GM21717 (cell line): ENCODE results near the gene KCNMA1.
"Not testable (repeated sequence)": the region's sequence is repeated elsewhere in the genome, so short reads cannot be mapped to it uniquely, and the experiment has no call there.

Source experiments
- ATAC-seq: cut with Tn5 transposase; IDR thresholded peaks from one replicate; pipeline ENCODE4 v1.9.1; 2021; ENCODE audit warnings: mild to moderate bottlenecking, moderate library complexity; ENCODE audit not compliant: unreplicated experiment

KCNMA1 gene

GRCh38 chr10:77664696-77665095, 27.1 kb upstream of the KCNMA1 start:
- ATAC-seq, result no peak

- ATAC-seq, result no peak
Measured at GRCh38 chr10:77664008-77664407, 26.4 kb upstream of the KCNMA1 start.

- ATAC-seq, result no peak
Measured at GRCh38 chr10:77661674-77662073, 24.1 kb upstream of the KCNMA1 start.

- ATAC-seq, result no peak
Measured at GRCh38 chr10:77661100-77661499, 23.5 kb upstream of the KCNMA1 start.

GRCh38 chr10:77659046-77659670, 21.6 kb upstream of the KCNMA1 start:
- not testable (repeated sequence) for ATAC-seq

GRCh38 chr10:77653210-77653609, 15.6 kb upstream of the KCNMA1 start:
- ATAC-seq, result no peak

- no peak for ATAC-seq
Measured at GRCh38 chr10:77649333-77650331, 12.0 kb upstream of the KCNMA1 start.

GRCh38 chr10:77648472-77648871, 10.9 kb upstream of the KCNMA1 start:
- no peak for ATAC-seq

GRCh38 chr10:77647543-77648293, 10.1 kb upstream of the KCNMA1 start:
- ATAC-seq, result no peak

- no peak for ATAC-seq
Measured at GRCh38 chr10:77644557-77645243, 7.1 kb upstream of the KCNMA1 start.

- ATAC-seq, result no peak
Measured at GRCh38 chr10:77643795-77644468, 6.3 kb upstream of the KCNMA1 start.

GRCh38 chr10:77641788-77642397, 4.3 kb upstream of the KCNMA1 start:
- no peak for ATAC-seq

GRCh38 chr10:77641344-77641743, 3.7 kb upstream of the KCNMA1 start:
- ATAC-seq, result no peak

GRCh38 chr10:77640167-77640566, 2.6 kb upstream of the KCNMA1 start:
- no peak for ATAC-seq

- ATAC-seq, result no peak
Measured at GRCh38 chr10:77639756-77640155, 2.1 kb upstream of the KCNMA1 start.

- ATAC-seq, result no peak
Measured at GRCh38 chr10:77638321-77639101, 903 bp upstream of the KCNMA1 start.

- no peak for ATAC-seq
Measured at GRCh38 chr10:77636967-77637531, 559 bp downstream of the KCNMA1 start.

GRCh38 chr10:77636282-77636966, 1.2 kb downstream of the KCNMA1 start:
- ATAC-seq, result no peak
